CD14-positive monocyte (primary cell): ENCODE results near the gene DNM2. TPM values are rescaled to one million over a fixed set of nuclear protein-coding genes. Genes with fewer than 3 reads are reported as not detected.
A peak's percentile ranks its signal among the peaks of the same experiment; 100 is the strongest.

Source experiments
- DNase-seq, 3 donors: peaks; one replicate each; pipeline ENCODE4 v3.0.0-alpha.2; 2011 to 2022
- H2AFZ ChIP-seq: 2 replicates; pipeline ENCODE4 v1.6.0; 2012; ENCODE audit warnings: mild to moderate bottlenecking, low read depth, low read length, inconsistent platforms; ENCODE audit not compliant: insufficient read depth, poor library complexity, severe bottlenecking
- H3K27ac ChIP-seq, 2 donors: 1 replicate in 1 of 2; 2 replicates in 1 of 2; pipeline ENCODE4 v1.5.1; 2012 to 2013; ENCODE audit warnings: low read length in 2 of 2, control low read depth in 1 of 2, inconsistent platforms in 1 of 2, low read depth in 1 of 2, mild to moderate bottlenecking in 1 of 2
- H3K27me3 ChIP-seq, 2 donors: one replicate each; pipeline versions ENCODE4 v1.6.0 to v1.6.1; 2011 to 2013; ENCODE audit warnings: low read length in 2 of 2; ENCODE audit not compliant: control insufficient read depth in 2 of 2, insufficient read depth in 2 of 2
- H3K36me3 ChIP-seq, 2 donors: replicated peaks in 1 of 2; 1 replicate in 1 of 2; 2 replicates in 1 of 2; pipeline versions ENCODE4 v1.5.1 to v1.6.1; 2012 to 2013; ENCODE audit warnings: low read length in 2 of 2, control low read depth in 1 of 2, inconsistent platforms in 1 of 2, mild to moderate bottlenecking in 1 of 2; ENCODE audit not compliant: insufficient read depth in 2 of 2, control insufficient read depth in 1 of 2
- H3K4me1 ChIP-seq, 2 donors: 1 replicate in 1 of 2; 2 replicates in 1 of 2; pipeline versions ENCODE4 v1.5.1 to v1.6.1; 2012 to 2013; ENCODE audit warnings: low read length in 2 of 2, control low read depth in 1 of 2, inconsistent platforms in 1 of 2, mild to moderate bottlenecking in 1 of 2, moderate library complexity in 1 of 2; ENCODE audit not compliant: insufficient read depth in 2 of 2, control insufficient read depth in 1 of 2
- H3K4me2 ChIP-seq: replicated peaks from 2 replicates; pipeline ENCODE3; 2012; ENCODE audit warnings: low read length, moderate library complexity, mild to moderate bottlenecking; ENCODE audit not compliant: poor library complexity, severe bottlenecking; ENCODE audit errors: extremely low read depth
- H3K4me3 ChIP-seq, 3 experiments: fragments of 200-600 bp in 1 of 3; sonication (generic) in 1 of 3; replicated peaks in 1 of 3; 1 replicate in 2 of 3; 2 replicates in 1 of 3; pipeline ENCODE4 v1.5.1; 2011 to 2013; ENCODE audit warnings: low read length in 3 of 3, mild to moderate bottlenecking in 3 of 3, control low read depth in 2 of 3, low read depth in 2 of 3, inconsistent platforms in 1 of 3, moderate library complexity in 1 of 3
- H3K79me2 ChIP-seq: 2 replicates; pipeline ENCODE4 v1.6.0; 2012; ENCODE audit warnings: mild to moderate bottlenecking, control low read depth, inconsistent platforms, low read length, moderate library complexity; ENCODE audit not compliant: insufficient read depth
- H3K9ac ChIP-seq: 2 replicates; pipeline ENCODE4 v1.6.0; 2017; ENCODE audit warnings: low read length, mild to moderate bottlenecking; ENCODE audit not compliant: insufficient read depth, poor library complexity, severe bottlenecking
- H3K9me3 ChIP-seq, 2 donors: replicated peaks in 1 of 2; 1 replicate in 1 of 2; 2 replicates in 1 of 2; pipeline versions ENCODE4 v1.5.1 to v1.6.1; 2012 to 2013; ENCODE audit warnings: low read length in 2 of 2, control low read depth in 1 of 2; ENCODE audit not compliant: control insufficient read depth in 1 of 2, insufficient read depth in 1 of 2
- H4K20me1 ChIP-seq: 2 replicates; pipeline ENCODE4 v1.6.0; 2012; ENCODE audit warnings: mild to moderate bottlenecking, low read length, control low read depth, moderate library complexity; ENCODE audit not compliant: insufficient read depth
- H3K27ac Mint-ChIP-seq, 7 donors: one replicate each; pipeline ENCODE4 v1.8.0; 2020; ENCODE audit warnings: mild to moderate bottlenecking in 7 of 7, mixed read lengths in 7 of 7, moderate library complexity in 6 of 7, inconsistent platforms in 2 of 7
- H3K27me3 Mint-ChIP-seq, 3 donors: one replicate each; pipeline ENCODE4 v1.8.0; 2021 to 2022; ENCODE audit warnings: low read depth in 3 of 3, mild to moderate bottlenecking in 3 of 3, mixed read lengths in 3 of 3, moderate library complexity in 3 of 3, inconsistent platforms in 1 of 3
- H3K36me3 Mint-ChIP-seq, 2 donors: one replicate each; pipeline ENCODE4 v1.8.0; 2020; ENCODE audit warnings: mixed read lengths in 2 of 2, inconsistent platforms in 1 of 2, mild to moderate bottlenecking in 1 of 2
- H3K4me1 Mint-ChIP-seq: one replicate; pipeline ENCODE4 v1.8.0; 2020; ENCODE audit warnings: mild to moderate bottlenecking, mixed read lengths
- H3K4me3 Mint-ChIP-seq, 2 donors: one replicate each; pipeline ENCODE4 v1.8.0; 2020; ENCODE audit warnings: mild to moderate bottlenecking in 2 of 2, mixed read lengths in 2 of 2, moderate library complexity in 1 of 2
- H3K9me3 Mint-ChIP-seq, 7 donors: one replicate each; pipeline ENCODE4 v1.8.0; 2020 to 2022; ENCODE audit warnings: mixed read lengths in 7 of 7, mild to moderate bottlenecking in 6 of 7, moderate library complexity in 6 of 7, inconsistent platforms in 2 of 7
- CTCF ChIP-seq: fragments of 200-600 bp; IDR thresholded peaks from one replicate; pipeline ENCODE4 v1.8.0; 2022; ENCODE audit warnings: antibody characterized with exemption, mild to moderate bottlenecking
- WGBS: methylation state at CpG from one replicate; pipeline ENCODE4 v1.1.5; 2013; ENCODE audit warnings: missing lambda C conversion rate; ENCODE audit not compliant: insufficient coverage; 5-methylcytosine and 5-hydroxymethylcytosine counted together
- intact Hi-C, 2 donors: fragments of 100-400 bp; cut with micrococcal nuclease; formaldehyde crosslinking; loops; one replicate each; pipeline versions ENCODE4 v1.15.0 to v1.15.1; 2023
- polyA plus RNA-seq, 3 donors: library from polyadenylated mRNA; depleted of rRNA in 1 of 3; unstranded in 2 of 3; stranded (reverse) in 1 of 3; fragments of 300-500 nt in 2 of 3; fragments of >200 nt in 1 of 3; fragmentation: Illumina TruSeq in 2 of 3; gene quantifications; 1 replicate in 2 of 3; 2 replicates in 1 of 3; pipeline ENCODE4 v1.2.3, GENCODE V29; 2012 to 2021

Gene DNM2
- polyA plus RNA-seq, 3 donors, result 53.0 to 186 (median 69.5) TPM

GRCh38 chr19:10707440-10707839, 10.4 kb upstream of the DNM2 start:
- Histone ChIP-seq H3K36me3 (no peaks in the 10 kb centered on the region), H3K9ac (no peak overlapping the region), H3K4me3 (no peak overlapping the region), H4K20me1 (no peaks in the 10 kb centered on the region), H3K27me3 (no peaks in the 10 kb centered on the region), H3K4me2 (no peak overlapping the region), H2AFZ (no peak overlapping the region), H3K9me3 (no peaks in the 10 kb centered on the region), H3K79me2 (no peaks in the 10 kb centered on the region), H3K27ac (no peak overlapping the region), H3K4me1 (no peaks in the 10 kb centered on the region)
- Mint-ChIP-seq H3K4me3 (no peak overlapping the region), H3K27ac (peak overlapping the region in 1 of 7 donors; percentile 26), H3K27me3 (peaks cover 0 to 4% (median 2%) of the 10 kb centered on the region in 3 donors), H3K4me1 (no peaks in the 10 kb centered on the region), H3K9me3 (peaks cover 0 to 2% (median 0%) of the 10 kb centered on the region in 7 donors), H3K36me3 (peaks cover 4 to 7% of the 10 kb centered on the region in 2 donors)
- intact Hi-C loops, result no loop called here
- WGBS, result 98% methylated on average over 16 of the region's 16 CpGs
- no peak for TF ChIP-seq CTCF
- DNase-seq, result no peak

- H3K9me3 Mint-ChIP-seq, result peaks cover 0 to 2% (median 0%) of the 10 kb centered on the region in 7 donors
- H3K4me1 Mint-ChIP-seq, result no peaks in the 10 kb centered on the region
- no peak overlapping the region for H2AFZ ChIP-seq
- H3K4me3 ChIP-seq, result no peak overlapping the region
- H3K36me3 Mint-ChIP-seq, result peaks cover 4 to 7% of the 10 kb centered on the region in 2 donors
- no peak overlapping the region for H3K27ac ChIP-seq
- no peaks in the 10 kb centered on the region for H3K79me2 ChIP-seq
- TF ChIP-seq CTCF, result no peak
- DNase-seq, result no peak
- H3K4me2 ChIP-seq, result no peak overlapping the region
- H3K4me3 Mint-ChIP-seq, result no peak overlapping the region
- H3K36me3 ChIP-seq, result no peaks in the 10 kb centered on the region
- whole genome bisulfite sequencing, result 98% methylated on average over 5 of the region's 7 CpGs
- H3K9ac ChIP-seq, result no peak overlapping the region
- no peaks in the 10 kb centered on the region for H3K27me3 ChIP-seq
- no peaks in the 10 kb centered on the region for H3K9me3 ChIP-seq
- H3K27me3 Mint-ChIP-seq, result peaks cover 0 to 4% (median 2%) of the 10 kb centered on the region in 3 donors
- intact Hi-C loops, result no loop called here
- peak overlapping the region in 1 of 7 donors; percentile 51 for H3K27ac Mint-ChIP-seq
- no peaks in the 10 kb centered on the region for H4K20me1 ChIP-seq
- no peaks in the 10 kb centered on the region for H3K4me1 ChIP-seq
Measured at GRCh38 chr19:10708291-10708690, 9.6 kb upstream of the DNM2 start.
